Neural crest cell (in vitro differentiated cells): ENCODE results near the gene MFAP4. TPM values are rescaled to one million over a fixed set of nuclear protein-coding genes. Genes with fewer than 3 reads are reported as not detected.

Source experiments
- DNase-seq: peaks from one replicate; pipeline ENCODE4 v3.0.0; 2021; ENCODE audit warnings: low read depth, mixed read lengths, low spot score
- H3K27ac Mint-ChIP-seq: one replicate; pipeline ENCODE4 v1.8.0; 2021; ENCODE audit warnings: mild to moderate bottlenecking, mixed read lengths; ENCODE audit not compliant: unreplicated experiment
- H3K27me3 Mint-ChIP-seq: 2 replicates; pipeline ENCODE4 v1.8.0; 2021; ENCODE audit warnings: low read depth, mild to moderate bottlenecking, mixed read lengths
- H3K36me3 Mint-ChIP-seq: 2 replicates; pipeline ENCODE4 v1.8.0; 2021; ENCODE audit warnings: low read depth, mild to moderate bottlenecking, mixed read lengths
- H3K4me1 Mint-ChIP-seq: 2 replicates; pipeline ENCODE4 v1.8.0; 2021; ENCODE audit warnings: mixed read lengths
- H3K4me3 Mint-ChIP-seq: one replicate; pipeline ENCODE4 v1.8.0; 2021; ENCODE audit warnings: mild to moderate bottlenecking, mixed read lengths
- H3K9me3 Mint-ChIP-seq: 2 replicates; pipeline ENCODE4 v1.8.0; 2021; ENCODE audit warnings: mixed read lengths
- CTCF ChIP-seq: fragments of 200-600 bp; sonication (generic); conservative IDR thresholded peaks from 2 replicates; pipeline ENCODE4 v1.5.0; 2021; ENCODE audit warnings: antibody characterized with exemption, mild to moderate bottlenecking
- total RNA-seq: library from RNA; stranded (reverse); gene quantifications from 2 replicates; pipeline ENCODE4 v1.2.1, GENCODE V29; 2021

The MFAP4 gene
- total RNA-seq, 1 donor from 2014 or later, result 0.26 TPM

DNA sequence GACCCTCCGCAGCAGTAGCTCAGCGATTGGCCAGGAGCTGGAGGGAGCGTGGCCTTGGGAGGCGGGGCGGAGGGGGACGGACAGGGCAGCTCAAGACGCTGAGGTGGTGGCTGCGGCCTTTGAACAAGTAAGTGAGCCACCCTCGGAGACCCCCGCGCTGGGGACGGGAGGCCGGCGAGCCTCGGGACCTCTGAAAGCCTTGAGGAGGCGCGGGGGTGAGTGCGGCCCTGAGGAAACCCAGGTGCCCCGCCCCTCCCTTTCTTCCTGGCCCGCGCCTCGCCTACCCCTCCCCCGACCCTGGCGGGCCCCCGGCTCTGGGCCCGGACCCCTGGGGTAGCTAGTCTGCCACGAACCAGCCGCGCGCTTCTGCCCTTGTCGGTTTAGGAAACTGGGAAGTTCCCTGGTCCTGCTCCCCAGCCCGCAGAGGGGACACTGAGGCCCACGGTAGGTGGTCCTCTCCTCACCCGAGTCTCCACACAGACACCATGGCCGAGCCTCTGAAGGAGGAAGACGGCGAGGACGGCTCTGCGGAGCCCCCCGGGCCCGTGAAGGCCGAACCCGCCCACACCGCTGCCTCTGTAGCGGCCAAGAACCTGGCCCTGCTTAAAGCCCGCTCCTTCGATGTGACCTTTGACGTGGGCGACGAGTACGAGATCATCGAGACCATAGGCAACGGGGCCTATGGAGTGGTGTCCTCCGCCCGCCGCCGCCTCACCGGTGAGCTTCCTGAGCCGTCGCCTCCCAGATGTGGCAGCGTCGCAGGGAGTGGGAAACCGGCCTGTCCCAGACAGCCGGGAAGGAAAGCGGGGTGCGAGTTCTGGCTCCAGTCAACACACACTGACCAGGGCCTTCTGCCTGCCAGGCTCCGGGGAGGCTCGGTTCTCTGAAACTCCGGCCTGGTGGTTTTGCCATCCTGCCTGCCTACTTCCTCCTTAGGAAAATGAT, 8.3 kb downstream of the MFAP4 start, which contains the start of gene MAPK7:
Gene MAPK7 (plus strand): TSS at position 83 of the 945 bp plus-strand sequence. CDS start 403 bp downstream, at position 486.
- peaks cover 4% of the 10 kb centered on the region for H3K36me3 Mint-ChIP-seq
- DNase-seq, result peak; percentile 93
- no peaks in the 10 kb centered on the region for H3K27me3 Mint-ChIP-seq
- peak within 1 kb of the TSS; percentile 96 for H3K27ac Mint-ChIP-seq
- peaks cover 29% of the 10 kb centered on the region for H3K4me1 Mint-ChIP-seq
- no peaks in the 10 kb centered on the region for H3K9me3 Mint-ChIP-seq
- no peak for TF ChIP-seq CTCF
- peak within 1 kb of the TSS; percentile 95 for H3K4me3 Mint-ChIP-seq

- Mint-ChIP-seq H3K9me3 (no peaks in the 10 kb centered on the region), H3K4me1 (peaks cover 29% of the 10 kb centered on the region), H3K27me3 (no peaks in the 10 kb centered on the region), H3K4me3 (peak overlapping the region; percentile 95), H3K27ac (peak overlapping the region; percentile 96), H3K36me3 (peaks cover 4% of the 10 kb centered on the region)
- no peak for TF ChIP-seq CTCF
- DNase-seq, result peak; percentile 84
These were observed 9.2 kb downstream of the MFAP4 start for GRCh38 chr17:19377602-19378415.

GRCh38 chr17:19376811-19377210, 10.2 kb downstream of the MFAP4 start:
- Mint-ChIP-seq H3K4me1 (peaks cover 33% of the 10 kb centered on the region), H3K27ac (no peak overlapping the region), H3K9me3 (no peaks in the 10 kb centered on the region), H3K27me3 (no peaks in the 10 kb centered on the region), H3K4me3 (peak overlapping the region; percentile 95), H3K36me3 (peaks cover 4% of the 10 kb centered on the region)
- no peak for TF ChIP-seq CTCF
- no peak for DNase-seq

GRCh38 chr17:19375732-19376131, 11.3 kb downstream of the MFAP4 start:
- Mint-ChIP-seq H3K36me3 (peaks cover 4% of the 10 kb centered on the region), H3K4me3 (peak overlapping the region; percentile 81), H3K27me3 (no peaks in the 10 kb centered on the region), H3K4me1 (peaks cover 39% of the 10 kb centered on the region), H3K9me3 (no peaks in the 10 kb centered on the region), H3K27ac (no peak overlapping the region)
- no peak for TF ChIP-seq CTCF
- no peak for DNase-seq

GRCh38 chr17:19374136-19374535, 12.9 kb downstream of the MFAP4 start:
- Mint-ChIP-seq H3K27me3 (no peaks in the 10 kb centered on the region), H3K9me3 (no peaks in the 10 kb centered on the region), H3K27ac (no peak overlapping the region), H3K4me3 (peak overlapping the region; percentile 68), H3K36me3 (no peaks in the 10 kb centered on the region), H3K4me1 (peaks cover 31% of the 10 kb centered on the region)
- TF ChIP-seq CTCF, result no peak
- no peak for DNase-seq
